ENCODE results near the gene AICDA.
A peak's percentile ranks its signal among the peaks of the same experiment; 100 is the strongest.

The AICDA gene

DNA sequence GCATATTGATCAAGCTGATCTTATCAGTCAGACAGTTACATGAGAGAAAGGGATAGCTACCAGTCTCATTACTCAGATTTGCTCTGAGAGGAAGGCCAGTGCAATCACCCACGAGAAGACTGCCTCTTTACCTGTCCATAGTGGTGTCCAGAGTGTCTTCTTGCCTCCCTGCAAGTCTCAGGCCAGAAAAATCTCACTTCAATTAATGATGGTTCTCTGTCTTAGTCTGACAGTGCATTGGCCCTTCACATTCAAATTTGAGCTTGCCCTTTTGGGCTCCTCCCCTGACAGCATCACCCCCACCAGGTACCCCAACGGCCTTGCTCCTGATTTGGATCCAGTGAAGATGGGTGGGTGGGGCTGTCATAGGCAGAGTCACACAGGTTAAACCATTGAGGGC, at the start of gene AICDA:
Gene AICDA (minus strand): TSS at position 231 of the 400 bp plus-strand sequence. CDS start 92 bp downstream, at position 139.
- no peak within 1 kb of the TSS for H3K4me3 ChIP-seq (ENCODE audit: low read depth, low read length)
- TF ChIP-seq, protein P1, sequence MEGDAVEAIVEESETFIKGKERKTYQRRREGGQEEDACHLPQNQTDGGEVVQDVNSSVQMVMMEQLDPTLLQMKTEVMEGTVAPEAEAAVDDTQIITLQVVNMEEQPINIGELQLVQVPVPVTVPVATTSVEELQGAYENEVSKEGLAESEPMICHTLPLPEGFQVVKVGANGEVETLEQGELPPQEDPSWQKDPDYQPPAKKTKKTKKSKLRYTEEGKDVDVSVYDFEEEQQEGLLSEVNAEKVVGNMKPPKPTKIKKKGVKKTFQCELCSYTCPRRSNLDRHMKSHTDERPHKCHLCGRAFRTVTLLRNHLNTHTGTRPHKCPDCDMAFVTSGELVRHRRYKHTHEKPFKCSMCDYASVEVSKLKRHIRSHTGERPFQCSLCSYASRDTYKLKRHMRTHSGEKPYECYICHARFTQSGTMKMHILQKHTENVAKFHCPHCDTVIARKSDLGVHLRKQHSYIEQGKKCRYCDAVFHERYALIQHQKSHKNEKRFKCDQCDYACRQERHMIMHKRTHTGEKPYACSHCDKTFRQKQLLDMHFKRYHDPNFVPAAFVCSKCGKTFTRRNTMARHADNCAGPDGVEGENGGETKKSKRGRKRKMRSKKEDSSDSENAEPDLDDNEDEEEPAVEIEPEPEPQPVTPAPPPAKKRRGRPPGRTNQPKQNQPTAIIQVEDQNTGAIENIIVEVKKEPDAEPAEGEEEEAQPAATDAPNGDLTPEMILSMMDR (IDR thresholded peaks at IDR 0.05; ENCODE audit: low read depth, low read length) = no peak
- DNase-seq (ENCODE audit: low read depth, low spot score) = no peak
- in situ Hi-C loops (cut with HindIII; ENCODE audit: low sequenced_read_pairs) = no loop called here

DNA sequence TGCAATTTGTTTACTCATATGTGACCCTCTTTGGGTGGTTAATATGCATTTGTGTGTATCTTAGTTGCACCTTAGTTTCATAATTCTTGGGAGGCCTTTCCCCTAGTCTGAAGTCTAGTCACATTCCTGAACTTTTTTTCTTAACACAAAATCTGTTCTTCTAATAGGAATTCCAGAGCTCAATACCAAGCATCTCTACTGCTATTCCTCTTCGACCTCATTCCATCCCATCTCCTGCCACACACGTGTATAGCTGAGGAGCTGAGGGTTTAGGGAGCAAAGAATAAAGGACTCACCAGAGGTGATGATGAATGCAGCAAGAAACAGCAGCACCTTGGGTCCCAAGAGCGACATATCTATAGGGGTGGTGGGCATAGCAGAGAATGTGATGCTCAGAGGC, 49.1 kb upstream of the AICDA start:
- in situ Hi-C loops (cut with HindIII; ENCODE audit: low sequenced_read_pairs) = no loop called here
- no peak overlapping the region for H3K4me3 ChIP-seq (ENCODE audit: low read depth, low read length)
- TF ChIP-seq, protein P1 (IDR thresholded peaks at IDR 0.05; ENCODE audit: low read depth, low read length) = no peak
- DNase-seq (ENCODE audit: low read depth, low spot score) = no peak

DNA sequence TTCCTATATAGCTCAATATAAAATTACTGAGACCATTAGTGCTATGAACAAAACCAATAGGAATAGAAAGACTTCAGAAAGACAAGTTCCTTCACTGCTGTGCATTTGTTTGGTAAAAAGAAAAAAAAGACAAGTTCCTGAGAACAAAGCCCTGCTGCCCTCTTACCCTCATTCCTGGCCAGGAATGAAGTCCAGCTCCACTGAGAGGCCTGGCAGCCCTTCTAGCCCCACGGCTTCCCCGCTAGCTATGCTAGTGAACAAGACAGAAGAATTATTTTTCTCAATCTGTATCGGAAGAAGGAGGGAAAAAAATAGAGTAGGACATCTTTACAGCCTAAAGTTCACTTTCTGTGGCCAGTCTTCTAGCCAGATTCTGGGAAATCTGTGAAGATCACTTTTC, 48.4 kb upstream of the AICDA start:
- TF ChIP-seq, protein P1 (IDR thresholded peaks at IDR 0.05; ENCODE audit: low read depth, low read length) = no peak
- no peak for DNase-seq (ENCODE audit: low read depth, low spot score)
- in situ Hi-C loops (cut with HindIII; ENCODE audit: low sequenced_read_pairs) = no loop called here
- H3K4me3 ChIP-seq (ENCODE audit: low read depth, low read length) = no peak overlapping the region

DNA sequence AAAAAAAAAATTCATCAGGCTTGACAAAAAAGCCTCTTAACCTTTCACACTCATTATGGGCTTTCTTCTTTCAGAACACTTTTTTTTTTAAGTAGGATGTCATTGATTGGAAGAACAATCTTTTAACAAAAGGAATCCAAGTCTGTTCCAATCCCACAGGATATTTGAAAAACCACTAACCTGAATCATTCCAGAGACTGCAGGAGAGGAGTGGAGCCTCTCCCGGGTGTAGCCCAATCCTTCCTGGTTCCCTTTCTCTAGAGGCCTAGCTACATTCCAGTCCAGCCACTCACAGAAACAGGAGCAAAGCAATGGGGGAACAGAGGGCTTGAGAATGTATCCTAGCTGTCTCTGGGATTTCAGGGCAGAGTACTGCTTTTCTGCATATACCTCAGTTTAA, 45.7 kb upstream of the AICDA start:
- in situ Hi-C loops (cut with HindIII; ENCODE audit: low sequenced_read_pairs) = no loop called here

DNA sequence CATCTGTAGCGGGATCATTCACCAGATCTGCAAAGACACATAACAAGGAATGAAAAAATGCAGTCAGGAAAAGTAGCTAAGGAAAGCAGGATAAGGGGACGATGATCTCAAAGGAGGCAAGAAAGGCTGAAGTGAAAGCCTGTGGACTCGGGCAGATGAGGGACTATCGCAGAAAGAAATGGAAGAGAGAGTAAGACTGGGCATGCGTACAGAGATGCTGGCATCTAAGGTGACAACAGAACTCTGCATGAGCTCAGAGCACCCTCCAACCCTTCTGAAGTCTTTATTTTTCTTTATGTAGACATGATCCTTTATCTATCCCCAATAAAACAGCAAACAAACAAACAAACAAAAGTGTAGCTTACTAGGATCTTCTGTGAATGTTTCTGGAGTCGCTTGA, 42.8 kb upstream of the AICDA start:
- TF ChIP-seq, protein P1 (IDR thresholded peaks at IDR 0.05; ENCODE audit: low read depth, low read length) = no peak
- in situ Hi-C loops (cut with HindIII; ENCODE audit: low sequenced_read_pairs) = no loop called here
- no peak overlapping the region for H3K4me3 ChIP-seq (ENCODE audit: low read depth, low read length)
- DNase-seq (ENCODE audit: low read depth, low spot score) = no peak

More for the DNA sequence above, 45.7 kb upstream of the AICDA start:
- TF ChIP-seq, protein P1 (IDR thresholded peaks at IDR 0.05; ENCODE audit: low read depth, low read length) = no peak
- DNase-seq (ENCODE audit: low read depth, low spot score) = peak; percentile 80
- H3K4me3 ChIP-seq (ENCODE audit: low read depth, low read length) = no peak overlapping the region

DNA sequence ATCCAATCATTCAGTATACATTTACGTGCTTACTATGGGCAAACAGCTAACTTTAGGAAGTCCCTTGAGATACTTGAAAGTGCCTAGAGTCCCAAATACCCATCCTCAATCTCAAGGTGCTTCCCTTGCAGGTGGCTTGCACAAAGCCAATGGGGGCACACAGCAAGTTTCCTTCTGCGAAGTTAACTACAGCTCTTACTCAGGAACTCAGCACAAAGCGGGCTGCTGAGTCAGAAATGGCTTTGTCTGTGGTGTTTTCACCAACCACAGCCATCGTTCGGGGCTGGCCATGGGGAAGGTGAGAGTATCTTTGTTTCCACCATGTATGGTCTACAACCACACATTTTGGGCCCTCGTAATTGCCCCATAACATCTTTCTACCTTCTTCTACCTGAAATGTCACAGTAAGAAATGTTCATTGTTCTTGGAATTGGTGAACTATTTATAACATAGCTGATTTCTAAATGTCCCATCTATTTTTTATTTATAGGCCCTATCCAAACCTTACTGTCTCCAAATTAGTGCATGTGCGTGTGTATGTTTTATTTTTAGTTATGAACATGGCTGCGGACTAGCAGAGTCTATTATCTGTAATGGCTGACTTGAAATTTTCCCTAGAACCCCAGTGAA, 36.0 kb upstream of the AICDA start:
- in situ Hi-C loops (cut with HindIII; ENCODE audit: low sequenced_read_pairs) = no loop called here
- H3K4me3 ChIP-seq (ENCODE audit: low read depth, low read length) = no peak overlapping the region
- no peak for DNase-seq (ENCODE audit: low read depth, low spot score)
- TF ChIP-seq, protein P1 (IDR thresholded peaks at IDR 0.05; ENCODE audit: low read depth, low read length) = no peak
